Mesothelial cell of epicardium (in vitro differentiated cells): ENCODE data around the gene SAMM50. TPM values are rescaled to one million over a fixed set of nuclear protein-coding genes. Genes with fewer than 3 reads are reported as not detected.
"Not testable (repeated sequence)": the region's sequence is repeated elsewhere in the genome, so short reads cannot be mapped to it uniquely, and the experiment has no call there.

Experiments used
- DNase-seq, 2 experiments: peaks; one replicate each; pipeline ENCODE4 v3.0.0; 2021; ENCODE audit warnings: low spot score in 2 of 2; ENCODE audit not compliant: unreplicated experiment in 2 of 2
- H3K27ac Mint-ChIP-seq: 2 replicates; pipeline ENCODE4 v1.8.0; 2021; ENCODE audit warnings: mixed read lengths
- H3K27me3 Mint-ChIP-seq: 2 replicates; pipeline ENCODE4 v1.8.0; 2021; ENCODE audit warnings: low read depth, mixed read lengths
- H3K36me3 Mint-ChIP-seq: 2 replicates; pipeline ENCODE4 v1.8.0; 2021; ENCODE audit warnings: mixed read lengths
- H3K4me1 Mint-ChIP-seq: 2 replicates; pipeline ENCODE4 v1.8.0; 2021; ENCODE audit warnings: mixed read lengths
- H3K4me3 Mint-ChIP-seq: 2 replicates; pipeline ENCODE4 v1.8.0; 2021; ENCODE audit warnings: mild to moderate bottlenecking, moderate library complexity, mixed read lengths
- H3K9me3 Mint-ChIP-seq: 2 replicates; pipeline ENCODE4 v1.8.0; 2021; ENCODE audit warnings: mixed read lengths
- total RNA-seq: library from RNA; stranded (reverse); gene quantifications from 3 replicates; pipeline ENCODE4 v1.2.1, GENCODE V29; 2021
- TF ChIP-seq, protein P1 (sequence below): fragments of 200-600 bp; sonication (generic); IDR thresholded peaks from one replicate; pipeline ENCODE4 v1.5.0; 2021; ENCODE audit warnings: antibody characterized with exemption; ENCODE audit not compliant: unreplicated experiment

SAMM50 gene
- total RNA-seq, 1 donor from 2014 or later, result 44.9 TPM

DNA sequence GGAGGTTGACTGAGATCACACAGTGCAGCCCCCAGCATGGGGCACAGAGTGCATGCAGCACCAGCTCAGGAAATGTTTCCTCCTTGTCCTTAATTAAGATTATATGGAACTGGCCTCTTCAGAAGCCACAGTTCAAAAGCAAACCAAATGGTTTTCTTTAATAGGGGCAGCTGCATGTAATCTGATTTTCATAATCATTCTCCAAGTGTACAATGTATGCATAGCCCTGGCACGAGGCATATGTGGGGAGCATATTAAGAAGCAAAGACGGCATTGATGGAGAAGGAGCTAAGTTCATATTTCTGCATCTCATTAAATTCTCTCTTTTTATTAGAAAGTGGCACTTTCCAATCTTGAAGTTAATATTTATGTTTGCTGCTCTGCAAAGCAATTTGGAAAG, 59.0 kb downstream of the SAMM50 start:
- TF ChIP-seq, protein P1, sequence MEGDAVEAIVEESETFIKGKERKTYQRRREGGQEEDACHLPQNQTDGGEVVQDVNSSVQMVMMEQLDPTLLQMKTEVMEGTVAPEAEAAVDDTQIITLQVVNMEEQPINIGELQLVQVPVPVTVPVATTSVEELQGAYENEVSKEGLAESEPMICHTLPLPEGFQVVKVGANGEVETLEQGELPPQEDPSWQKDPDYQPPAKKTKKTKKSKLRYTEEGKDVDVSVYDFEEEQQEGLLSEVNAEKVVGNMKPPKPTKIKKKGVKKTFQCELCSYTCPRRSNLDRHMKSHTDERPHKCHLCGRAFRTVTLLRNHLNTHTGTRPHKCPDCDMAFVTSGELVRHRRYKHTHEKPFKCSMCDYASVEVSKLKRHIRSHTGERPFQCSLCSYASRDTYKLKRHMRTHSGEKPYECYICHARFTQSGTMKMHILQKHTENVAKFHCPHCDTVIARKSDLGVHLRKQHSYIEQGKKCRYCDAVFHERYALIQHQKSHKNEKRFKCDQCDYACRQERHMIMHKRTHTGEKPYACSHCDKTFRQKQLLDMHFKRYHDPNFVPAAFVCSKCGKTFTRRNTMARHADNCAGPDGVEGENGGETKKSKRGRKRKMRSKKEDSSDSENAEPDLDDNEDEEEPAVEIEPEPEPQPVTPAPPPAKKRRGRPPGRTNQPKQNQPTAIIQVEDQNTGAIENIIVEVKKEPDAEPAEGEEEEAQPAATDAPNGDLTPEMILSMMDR, result no peak
- Mint-ChIP-seq H3K36me3 (peaks cover 2% of the 10 kb centered on the region), H3K9me3 (no peaks in the 10 kb centered on the region), H3K27ac (no peak overlapping the region), H3K27me3 (no peaks in the 10 kb centered on the region), H3K4me3 (no peak overlapping the region), H3K4me1 (peaks cover 3% of the 10 kb centered on the region)
- DNase-seq, result no peak

DNA sequence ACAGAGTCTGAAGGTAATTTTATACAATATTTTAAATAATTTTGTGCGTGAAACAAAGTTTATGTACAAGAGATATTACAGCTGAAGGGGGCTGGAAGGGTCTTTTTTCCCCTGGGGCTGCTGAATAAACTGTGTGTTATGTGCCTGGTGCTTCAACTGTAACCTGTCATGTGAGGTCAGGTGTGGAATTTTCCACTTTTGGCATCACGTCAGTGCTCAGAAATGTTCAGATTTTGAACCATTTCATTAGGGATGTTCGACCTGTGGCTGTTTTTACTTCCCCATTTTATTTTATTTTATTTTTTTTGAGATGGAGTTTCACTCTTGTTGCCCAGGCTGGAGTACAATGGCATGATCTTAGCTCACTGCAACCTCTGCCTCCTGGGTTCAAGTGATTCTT, 61.3 kb downstream of the SAMM50 start:
- H3K4me1 Mint-ChIP-seq, H3K9me3 Mint-ChIP-seq, DNase-seq, H3K27ac Mint-ChIP-seq, H3K36me3 Mint-ChIP-seq, H3K27me3 Mint-ChIP-seq, H3K4me3 Mint-ChIP-seq: not testable (repeated sequence)

DNA sequence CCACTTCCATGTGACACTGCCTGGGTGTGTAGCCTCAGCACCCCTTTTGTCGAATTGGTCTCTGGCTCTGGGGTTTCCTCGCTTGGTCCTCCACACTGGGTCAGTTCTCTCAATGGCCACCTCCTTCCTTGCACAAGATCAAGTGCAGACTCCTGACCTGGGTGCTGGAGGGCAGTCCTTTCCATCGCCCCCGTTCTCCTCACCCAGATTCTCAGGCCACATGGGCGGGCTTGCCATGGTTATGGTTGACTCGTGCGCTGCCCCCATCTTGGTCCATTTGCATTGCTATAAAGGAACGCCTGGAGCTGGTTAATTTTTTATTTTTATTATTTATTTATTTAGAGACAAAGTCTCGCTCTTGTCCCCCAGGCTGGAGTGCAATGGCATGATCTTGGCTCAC, 63.4 kb downstream of the SAMM50 start:
- peaks cover 4% of the 10 kb centered on the region for H3K4me1 Mint-ChIP-seq
- H3K4me3 Mint-ChIP-seq, result no peak overlapping the region
- TF ChIP-seq, protein P1, result no peak
- H3K27ac Mint-ChIP-seq, result no peak overlapping the region
- no peaks in the 10 kb centered on the region for H3K9me3 Mint-ChIP-seq
- no peaks in the 10 kb centered on the region for H3K27me3 Mint-ChIP-seq
- no peaks in the 10 kb centered on the region for H3K36me3 Mint-ChIP-seq
- DNase-seq, result no peak

DNA sequence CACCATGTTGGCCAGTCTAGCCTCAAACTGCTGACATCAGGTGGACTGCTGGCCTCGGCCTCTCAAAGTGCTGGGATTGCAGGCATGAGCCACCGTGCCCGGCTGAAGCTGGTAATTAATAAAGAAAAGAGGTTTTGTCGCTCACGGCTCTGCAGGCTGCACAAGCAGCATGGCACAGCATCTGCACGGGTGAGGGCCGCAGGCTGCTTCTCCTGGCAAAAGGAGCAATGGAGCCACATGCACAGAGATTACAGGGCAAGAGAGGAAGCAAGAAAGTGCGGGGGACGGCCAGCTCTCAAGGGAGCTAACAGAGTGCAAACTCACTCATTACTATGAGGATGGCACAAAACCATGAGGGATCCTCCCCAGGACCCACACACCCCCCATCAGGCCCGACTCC, 64.2 kb downstream of the SAMM50 start:
- H3K4me1 Mint-ChIP-seq, result peaks cover 6% of the 10 kb centered on the region
- no peaks in the 10 kb centered on the region for H3K9me3 Mint-ChIP-seq
- TF ChIP-seq, protein P1, result no peak
- DNase-seq, result no peak
- H3K36me3 Mint-ChIP-seq, result no peaks in the 10 kb centered on the region
- no peaks in the 10 kb centered on the region for H3K27me3 Mint-ChIP-seq
- H3K4me3 Mint-ChIP-seq, result no peak overlapping the region
- H3K27ac Mint-ChIP-seq, result no peak overlapping the region

DNA sequence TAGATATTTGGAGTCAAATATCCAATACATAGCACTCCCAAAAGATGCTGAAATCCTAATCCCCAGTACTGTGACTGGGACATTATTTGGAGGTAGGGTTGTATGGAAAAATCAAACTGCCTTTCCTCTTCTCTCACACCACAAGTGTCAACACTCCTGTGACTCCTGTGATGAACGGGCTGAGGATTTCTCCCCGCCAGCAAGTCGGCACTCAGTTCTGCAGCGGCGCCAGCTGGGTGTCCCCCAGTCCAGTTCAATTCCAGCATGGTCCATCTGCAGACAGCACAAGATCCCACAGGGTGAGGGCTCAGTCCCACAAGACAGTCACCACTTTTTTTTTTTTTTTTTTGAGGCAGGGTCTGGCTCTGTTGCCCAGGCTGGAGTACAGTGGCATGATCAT, 64.6 kb downstream of the SAMM50 start:
- H3K9me3 Mint-ChIP-seq, result no peaks in the 10 kb centered on the region

DNA sequence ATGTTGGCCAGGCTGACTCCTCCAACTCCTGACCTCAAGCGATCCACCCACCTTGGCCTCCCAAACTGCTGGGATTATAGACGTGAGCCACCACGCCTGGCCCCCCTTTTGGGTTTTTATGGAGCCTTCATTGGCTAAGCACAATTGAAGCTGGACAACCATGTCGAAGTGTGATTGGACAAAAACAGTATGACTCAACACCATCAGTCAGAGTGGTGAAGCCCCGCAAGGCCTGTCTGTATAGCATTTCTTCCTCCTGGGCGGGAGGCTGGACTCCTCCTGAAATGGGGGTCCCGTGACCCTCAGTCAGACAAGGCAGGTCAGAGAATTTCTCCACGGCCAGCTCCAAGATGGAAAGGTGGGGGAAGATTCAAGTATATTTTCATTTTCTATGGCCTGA, 65.7 kb downstream of the SAMM50 start:
- H3K27ac Mint-ChIP-seq, result no peak overlapping the region
- H3K27me3 Mint-ChIP-seq, result peaks cover 6% of the 10 kb centered on the region
- TF ChIP-seq, protein P1, result no peak
- peaks cover 8% of the 10 kb centered on the region for H3K4me1 Mint-ChIP-seq
- no peak for DNase-seq
- H3K36me3 Mint-ChIP-seq, result no peaks in the 10 kb centered on the region
- no peak overlapping the region for H3K4me3 Mint-ChIP-seq
- H3K9me3 Mint-ChIP-seq, result no peaks in the 10 kb centered on the region

More for the DNA sequence above, 64.6 kb downstream of the SAMM50 start:
- TF ChIP-seq, protein P1, result no peak
- Mint-ChIP-seq H3K36me3 (no peaks in the 10 kb centered on the region), H3K4me3 (no peak overlapping the region), H3K27ac (no peak overlapping the region), H3K27me3 (no peaks in the 10 kb centered on the region), H3K4me1 (peaks cover 4% of the 10 kb centered on the region)
- DNase-seq, result no peak
